NCI-H1048 (cell line): Measurements from ENCODE around the gene NLRP10.
A peak's percentile ranks its signal among the peaks of the same experiment; 100 is the strongest.
"Not testable (repeated sequence)": the region's sequence is repeated elsewhere in the genome, so short reads cannot be mapped to it uniquely, and the experiment has no call there.

Experiments
- DNase-seq: peaks from one replicate; lab custom pipeline; 2025; lab: John Stamatoyannopoulos, UW

Gene NLRP10, protein sequence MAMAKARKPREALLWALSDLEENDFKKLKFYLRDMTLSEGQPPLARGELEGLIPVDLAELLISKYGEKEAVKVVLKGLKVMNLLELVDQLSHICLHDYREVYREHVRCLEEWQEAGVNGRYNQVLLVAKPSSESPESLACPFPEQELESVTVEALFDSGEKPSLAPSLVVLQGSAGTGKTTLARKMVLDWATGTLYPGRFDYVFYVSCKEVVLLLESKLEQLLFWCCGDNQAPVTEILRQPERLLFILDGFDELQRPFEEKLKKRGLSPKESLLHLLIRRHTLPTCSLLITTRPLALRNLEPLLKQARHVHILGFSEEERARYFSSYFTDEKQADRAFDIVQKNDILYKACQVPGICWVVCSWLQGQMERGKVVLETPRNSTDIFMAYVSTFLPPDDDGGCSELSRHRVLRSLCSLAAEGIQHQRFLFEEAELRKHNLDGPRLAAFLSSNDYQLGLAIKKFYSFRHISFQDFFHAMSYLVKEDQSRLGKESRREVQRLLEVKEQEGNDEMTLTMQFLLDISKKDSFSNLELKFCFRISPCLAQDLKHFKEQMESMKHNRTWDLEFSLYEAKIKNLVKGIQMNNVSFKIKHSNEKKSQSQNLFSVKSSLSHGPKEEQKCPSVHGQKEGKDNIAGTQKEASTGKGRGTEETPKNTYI

DNA sequence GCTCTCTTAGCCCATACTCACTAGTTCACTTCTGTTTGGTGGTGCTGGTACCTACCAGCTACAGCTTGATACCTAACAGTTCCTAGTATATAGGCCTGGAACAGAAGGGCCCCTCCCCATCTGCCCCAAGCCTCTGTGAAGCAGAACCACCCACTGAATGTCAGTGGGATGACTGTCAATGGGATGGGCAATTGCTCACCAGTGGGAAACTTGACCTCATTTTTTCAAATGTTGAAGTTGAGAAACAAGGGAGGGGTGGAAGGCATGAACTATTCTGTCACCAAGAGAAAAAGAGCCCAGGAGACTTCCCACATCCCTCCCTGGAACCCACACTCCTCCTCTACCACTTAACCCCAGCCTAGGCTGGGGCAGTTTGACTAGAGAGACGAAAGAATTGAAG is at the start of gene NLRP10:
NLRP10 (minus strand) TSS at position 62 of the 400 bp plus-strand sequence. CDS start 1,952 bp downstream, outside the sequence.
- no peak for DNase-seq

DNA sequence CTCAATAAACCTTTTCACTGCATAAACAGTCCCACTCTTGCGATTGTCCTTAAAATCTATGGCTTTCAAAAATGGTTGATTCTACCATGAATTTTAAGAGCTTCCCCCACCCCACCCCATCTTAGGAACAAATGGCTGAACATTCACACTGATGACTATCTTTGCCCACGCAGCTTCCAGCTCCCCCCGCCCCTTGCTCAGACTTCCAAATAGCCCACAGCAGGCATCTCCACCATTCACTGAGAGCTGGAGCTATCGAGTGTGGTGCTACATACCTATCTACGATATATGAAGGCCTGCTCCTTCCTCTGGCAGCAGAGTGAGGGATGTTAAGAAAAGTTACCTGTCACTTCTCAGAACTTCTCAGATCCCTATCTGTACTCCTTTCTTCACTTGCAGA is 48.6 kb upstream of the NLRP10 start:
- DNase-seq = no peak

DNA sequence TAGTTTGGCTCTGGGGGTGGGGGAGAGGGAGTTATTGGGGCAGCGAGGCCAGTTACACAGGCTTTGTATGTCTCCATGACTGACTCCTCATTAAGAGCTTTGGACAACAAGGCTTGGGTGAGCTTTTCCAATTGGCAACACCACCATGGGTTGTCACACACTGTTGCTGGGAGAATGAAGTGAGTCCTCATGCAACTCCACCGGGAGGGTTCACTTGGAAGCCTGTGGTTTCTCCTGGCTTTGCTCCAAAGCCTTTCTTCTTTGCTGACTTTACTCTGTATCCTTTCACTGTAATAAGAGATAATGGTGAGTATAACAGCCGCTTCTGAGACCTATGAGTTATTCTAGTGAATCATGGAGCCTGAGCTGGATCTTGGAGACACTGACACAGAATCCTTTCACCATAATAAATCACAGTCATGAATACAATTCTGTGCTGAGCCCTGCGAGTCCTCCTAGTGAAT is 46.8 kb upstream of the NLRP10 start:
- DNase-seq = no peak

DNA sequence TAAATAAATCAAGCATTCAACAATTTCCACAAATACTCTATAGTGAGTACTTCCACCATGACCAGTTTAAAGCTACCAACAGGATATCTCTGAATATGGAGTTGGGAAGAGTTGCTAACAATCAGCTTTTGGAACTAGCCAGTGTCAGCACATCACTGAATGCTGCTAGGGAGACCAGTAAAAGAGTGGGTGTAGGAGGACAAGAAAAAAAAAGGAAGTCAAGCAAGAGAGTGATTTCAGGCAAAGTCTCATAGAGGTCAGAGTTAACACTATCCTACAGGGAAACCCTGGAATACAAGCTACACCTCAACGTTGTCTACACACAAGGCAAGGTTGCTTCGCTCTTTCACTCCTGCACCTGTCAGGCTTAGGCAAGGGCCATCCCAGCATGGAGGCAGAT is 46.1 kb upstream of the NLRP10 start:
- no peak for DNase-seq

DNA sequence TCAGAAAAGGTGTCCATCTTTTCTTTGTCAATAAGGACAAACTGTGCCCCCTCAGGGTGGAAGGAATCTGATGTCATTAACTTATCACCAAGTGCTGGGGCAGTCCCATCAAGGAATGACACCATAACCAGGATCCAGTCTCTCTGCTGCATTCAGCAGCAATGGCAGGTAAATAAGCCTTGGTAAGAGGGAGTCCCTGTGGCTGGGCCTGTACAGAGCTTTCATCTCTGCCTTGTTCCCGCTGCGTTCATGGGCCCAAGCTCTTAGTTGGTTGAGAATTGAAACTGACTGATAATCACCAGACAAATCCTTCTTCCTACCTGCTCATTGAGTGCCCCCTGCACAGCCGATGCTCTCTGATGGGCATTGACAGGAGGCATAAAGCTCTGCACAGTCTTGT is 44.6 kb upstream of the NLRP10 start:
- no peak for DNase-seq

DNA sequence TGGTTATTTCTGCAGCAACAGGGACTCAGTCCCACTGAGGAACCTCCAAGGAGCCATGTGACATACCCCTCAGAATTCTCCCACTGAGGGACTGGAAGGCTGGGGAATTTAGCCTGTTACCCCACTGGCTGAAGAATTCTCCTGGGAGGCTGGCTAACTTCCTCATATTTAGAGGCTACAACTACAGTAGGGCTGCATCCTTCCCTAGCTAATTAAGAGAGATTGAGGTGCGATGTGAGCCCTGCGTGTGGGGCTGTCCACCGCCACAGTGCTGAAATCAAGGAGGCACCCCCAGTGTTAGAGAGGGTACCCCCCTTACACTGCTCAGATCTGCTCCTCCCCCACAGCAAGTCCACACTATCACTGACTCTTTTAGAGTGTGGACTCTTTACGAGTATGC is 43.0 kb upstream of the NLRP10 start:
- no peak for DNase-seq

DNA sequence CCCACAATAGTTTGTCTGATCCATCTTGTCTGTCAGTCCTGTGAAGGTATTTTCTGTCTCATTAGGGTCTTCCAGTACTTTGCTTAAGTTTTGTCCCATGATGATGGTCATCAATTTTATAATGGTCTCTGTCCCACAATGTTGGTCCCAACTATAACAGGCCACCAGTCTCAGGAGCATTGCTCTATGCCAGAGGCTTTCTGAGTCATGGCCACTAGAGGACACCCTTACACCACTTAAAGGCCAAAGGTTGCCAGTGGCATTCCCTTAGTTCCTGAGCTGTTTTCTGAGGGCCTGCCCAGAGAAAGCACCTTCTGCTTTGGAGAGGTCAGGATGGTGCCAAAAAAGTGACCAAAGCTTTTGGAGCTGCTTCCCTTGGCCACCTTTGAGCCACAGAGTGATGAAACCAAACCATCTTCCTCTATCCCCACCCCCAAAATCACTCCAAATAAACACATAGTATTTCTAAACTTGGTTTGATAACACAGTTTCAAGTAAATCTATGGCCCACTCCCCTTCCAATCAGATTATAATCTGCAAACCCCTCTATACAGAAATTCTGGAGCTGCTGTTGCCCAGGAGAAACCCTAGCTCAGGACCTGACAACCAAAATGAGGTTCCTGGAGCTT is 41.2 kb upstream of the NLRP10 start:
- no peak for DNase-seq

DNA sequence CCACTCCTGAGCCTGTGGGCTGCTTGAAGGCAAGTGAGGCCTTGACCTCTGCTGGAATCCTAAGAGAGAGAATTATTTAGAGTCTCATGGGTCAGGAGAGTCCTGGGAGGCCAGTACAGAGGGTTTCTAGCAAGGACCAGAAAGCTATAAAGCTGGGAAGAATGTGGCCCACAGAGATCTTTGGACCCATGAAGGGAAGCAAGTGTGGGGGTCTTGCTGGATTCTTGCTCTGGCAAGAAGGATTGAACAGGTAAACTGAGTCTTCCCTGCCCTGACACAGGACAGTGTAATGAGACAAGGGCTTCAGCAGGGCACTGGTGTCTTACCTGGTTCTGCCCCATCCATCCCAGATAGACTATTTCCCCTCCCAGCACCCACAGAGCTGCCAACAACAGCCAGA is 40.3 kb upstream of the NLRP10 start:
- DNase-seq = no peak

DNA sequence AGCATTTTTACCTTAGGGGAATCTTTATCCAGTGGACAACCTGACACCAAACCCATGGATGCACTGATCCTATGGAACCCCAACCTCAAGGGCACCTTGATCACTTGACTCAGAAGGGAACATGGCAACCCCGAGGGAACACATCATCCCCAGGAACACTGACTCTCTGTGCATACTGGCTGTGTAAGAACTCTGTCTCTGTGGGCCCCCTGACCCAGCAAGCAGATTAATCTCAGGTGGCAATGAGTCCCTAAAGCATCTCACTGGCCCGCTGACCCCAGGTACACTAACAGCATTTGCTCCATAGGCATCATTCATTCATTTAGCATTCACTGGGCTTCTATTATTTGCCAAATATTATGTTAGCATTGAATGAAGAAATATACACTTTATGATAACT is 38.8 kb upstream of the NLRP10 start:
- DNase-seq = no peak

DNA sequence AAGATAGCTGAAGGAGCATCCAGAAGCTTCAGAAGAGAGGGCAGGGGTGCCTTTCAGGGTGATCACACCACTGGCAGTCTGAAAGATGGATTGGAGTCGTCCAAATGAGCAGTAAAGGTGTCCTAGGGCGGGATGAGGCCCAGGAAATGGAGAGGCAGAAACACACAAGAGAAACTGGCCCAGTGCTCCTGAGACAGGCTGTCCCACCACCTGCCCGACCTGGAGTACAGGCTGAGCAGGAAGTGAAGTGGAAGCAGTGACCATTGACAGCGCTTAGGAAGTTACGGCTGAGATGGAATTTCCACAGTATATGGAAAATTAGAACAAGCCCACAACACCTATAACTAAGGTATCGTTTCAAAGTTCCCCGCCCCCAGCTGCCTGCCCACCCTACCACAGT is 37.9 kb upstream of the NLRP10 start:
- no peak for DNase-seq

DNA sequence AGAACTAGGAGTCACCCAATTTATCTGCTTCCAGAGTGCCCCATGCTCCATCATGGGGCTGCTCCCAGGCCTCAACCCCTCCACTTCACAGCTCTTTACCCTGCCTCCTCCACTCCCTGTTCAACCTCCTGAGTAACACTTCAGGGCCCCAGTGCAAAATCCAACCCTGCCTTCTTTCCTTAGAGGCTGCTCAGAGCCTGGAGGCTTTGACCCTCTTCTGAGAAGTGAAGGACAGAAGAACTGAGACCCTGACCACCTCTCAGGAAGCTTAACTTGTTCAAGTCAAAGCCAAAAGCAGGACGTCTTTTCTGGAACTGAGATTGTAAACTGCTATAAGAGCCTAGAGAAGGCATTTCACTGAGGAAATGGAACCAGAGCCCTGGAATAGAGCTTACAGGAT is 37.4 kb upstream of the NLRP10 start:
- DNase-seq = no peak

DNA sequence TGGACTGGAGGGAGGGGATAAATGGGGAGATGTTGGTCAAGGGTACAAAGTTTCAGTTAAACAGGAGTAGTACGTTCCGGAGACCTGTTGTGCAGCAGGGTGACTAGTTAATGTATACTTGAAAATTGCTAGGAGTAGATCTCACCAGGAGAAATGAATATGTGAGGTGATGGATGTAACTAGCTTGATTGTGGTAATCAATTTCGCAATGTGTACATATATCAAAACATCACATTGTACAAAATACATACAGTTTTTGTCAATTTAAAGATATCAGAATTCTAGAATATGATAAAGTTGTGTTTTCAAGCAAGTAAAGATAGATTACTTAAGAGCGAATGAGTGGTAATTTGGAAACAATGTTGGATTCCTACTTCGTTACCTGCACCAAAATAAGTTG is 35.1 kb upstream of the NLRP10 start:
- no peak for DNase-seq

DNA sequence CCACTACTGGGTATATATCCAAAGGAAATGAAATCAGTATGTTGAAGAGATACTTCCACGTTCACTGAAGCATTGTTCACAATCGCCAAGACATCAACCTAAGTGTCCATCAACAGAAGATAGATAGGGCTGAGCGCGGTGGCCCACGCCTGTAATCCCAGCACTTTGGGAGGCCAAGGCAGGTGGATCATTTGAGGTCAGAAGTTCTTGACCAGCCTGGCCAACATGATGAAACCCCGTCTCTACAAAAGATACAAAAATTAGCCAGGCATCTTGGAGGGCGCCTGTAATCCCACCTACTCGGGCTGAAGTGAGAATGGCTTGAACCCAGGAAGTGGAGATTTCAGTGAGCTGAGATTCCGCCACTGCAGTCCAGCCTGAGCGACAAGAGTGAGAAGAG is 34.5 kb upstream of the NLRP10 start:
- no peak for DNase-seq

DNA sequence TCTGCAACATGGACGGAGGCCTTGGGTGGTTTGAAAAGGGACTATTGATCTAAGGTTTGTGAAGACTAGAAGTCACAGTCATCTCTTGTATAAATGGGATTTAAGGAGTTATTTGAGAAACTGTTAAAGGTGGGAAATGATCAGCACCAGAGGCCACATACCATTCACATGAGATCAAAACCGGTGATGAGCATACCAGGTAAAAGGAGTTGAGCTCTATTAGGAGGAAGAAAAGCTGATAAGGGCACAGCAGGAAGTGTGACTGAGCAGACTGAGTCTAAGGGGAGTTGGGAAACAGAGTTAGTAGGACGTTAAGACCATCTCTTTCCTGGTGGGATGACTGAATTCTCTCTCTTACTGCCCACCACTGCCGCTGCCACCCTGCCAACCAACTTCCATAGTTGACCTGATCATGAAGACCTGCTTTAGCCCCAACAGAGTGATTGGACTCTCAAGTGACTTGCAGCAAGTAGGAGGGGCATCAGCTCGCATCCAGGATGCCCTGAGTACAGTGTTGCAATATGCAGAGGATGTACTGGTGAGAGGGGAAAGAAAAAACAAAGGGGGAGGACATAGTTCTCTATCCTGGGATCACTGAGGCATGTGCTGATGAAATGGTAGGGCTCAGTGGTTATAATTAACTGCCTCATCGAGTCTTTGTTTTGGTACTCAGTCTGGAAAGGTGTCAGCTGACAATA is 29.5 kb upstream of the NLRP10 start:
- DNase-seq = no peak

DNA sequence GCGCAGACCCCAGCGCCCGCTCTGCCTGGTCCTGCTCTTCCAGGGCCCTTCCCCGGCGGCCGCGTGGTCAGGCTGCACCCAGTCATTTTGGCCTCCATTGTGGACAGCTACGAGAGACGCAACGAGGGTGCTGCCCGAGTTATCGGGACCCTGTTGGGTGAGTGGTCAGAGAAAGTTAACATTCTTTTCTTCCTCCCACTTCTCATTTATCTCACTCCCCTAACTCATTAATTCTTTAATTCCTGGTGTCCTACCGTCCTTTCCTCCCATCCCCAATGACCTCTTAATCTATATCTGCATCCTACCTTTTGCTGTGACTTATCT is 22.3 kb upstream of the NLRP10 start:
- DNase-seq = not testable (repeated sequence)

DNA sequence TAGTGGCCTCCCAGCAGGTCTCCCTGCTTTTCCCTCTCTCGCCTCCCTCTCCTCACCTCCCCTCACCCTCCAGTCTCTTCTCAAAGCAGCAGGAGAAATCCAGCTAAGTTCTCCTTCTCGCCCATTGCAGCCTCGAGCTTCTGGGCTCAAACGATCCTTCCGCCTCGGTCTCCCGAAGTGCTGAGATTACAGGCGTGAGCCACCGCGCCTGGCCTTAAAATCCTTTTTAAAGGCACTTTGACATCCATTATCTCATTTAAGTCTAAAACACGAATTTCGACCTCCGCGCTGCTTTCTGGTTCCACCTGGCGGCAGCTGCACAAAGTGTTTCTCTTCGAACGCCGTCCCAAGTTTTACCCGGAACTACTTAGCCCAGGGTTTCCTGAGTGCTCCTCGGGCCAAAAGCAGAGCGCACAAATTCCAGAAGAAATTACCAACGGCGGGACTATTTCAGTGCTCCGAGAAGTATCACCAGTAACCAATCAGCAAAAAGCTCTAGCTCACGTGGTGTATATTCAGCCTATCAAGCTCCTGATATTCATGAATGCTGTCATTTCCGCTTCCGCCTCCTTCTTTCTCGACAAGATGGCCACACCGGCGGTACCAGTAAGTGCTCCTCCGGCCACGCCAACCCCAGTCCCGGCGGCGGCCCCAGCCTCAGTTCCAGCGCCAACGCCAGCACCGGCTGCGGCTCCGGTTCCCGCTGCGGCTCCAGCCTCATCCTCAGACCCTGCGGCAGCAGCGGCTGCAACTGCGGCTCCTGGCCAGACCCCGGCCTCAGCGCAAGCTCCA is 21.7 kb upstream of the NLRP10 start, which contains the start of gene EIF3F:
EIF3F (plus strand) TSS at position 570 of the 792 bp plus-strand sequence; CDS start at position 586, 16 bp downstream.
- peak; percentile 97 for DNase-seq

DNA sequence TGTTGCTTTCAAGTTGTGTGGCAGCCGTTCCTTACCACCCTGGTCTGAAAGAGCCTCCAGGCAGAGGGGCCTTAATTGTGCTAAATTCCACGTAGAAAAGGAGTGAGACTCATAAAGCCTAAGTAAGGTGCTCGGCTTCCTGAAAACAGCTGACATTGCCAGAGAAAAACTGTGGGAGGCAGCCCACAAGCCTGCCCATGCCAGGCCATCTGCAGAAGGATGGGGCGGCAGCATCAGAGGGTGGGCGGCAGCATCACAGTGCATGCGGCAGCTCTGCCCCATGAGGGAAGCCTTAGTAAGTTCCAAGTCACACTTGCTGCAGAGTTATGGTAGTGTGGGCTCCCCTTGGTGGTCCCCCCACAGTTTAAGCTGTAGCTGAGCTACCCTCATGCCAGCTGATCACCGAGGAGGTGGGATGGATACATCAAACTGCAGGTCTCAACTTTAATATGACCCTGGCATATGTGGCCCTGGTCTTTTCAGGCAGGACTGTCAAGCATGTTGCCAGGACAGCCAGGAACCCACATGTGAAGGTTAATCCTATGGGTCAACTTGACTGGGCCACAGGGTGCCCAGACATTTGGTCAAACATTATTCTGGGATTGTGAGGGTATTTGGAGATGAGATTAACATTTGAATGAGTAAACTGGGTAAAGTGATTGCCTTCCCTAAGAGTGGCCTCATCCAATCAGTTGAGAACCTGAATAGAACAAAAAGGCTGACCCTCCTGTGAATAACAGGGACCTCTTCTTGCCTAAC is 18.8 kb upstream of the NLRP10 start:
- DNase-seq = no peak

DNA sequence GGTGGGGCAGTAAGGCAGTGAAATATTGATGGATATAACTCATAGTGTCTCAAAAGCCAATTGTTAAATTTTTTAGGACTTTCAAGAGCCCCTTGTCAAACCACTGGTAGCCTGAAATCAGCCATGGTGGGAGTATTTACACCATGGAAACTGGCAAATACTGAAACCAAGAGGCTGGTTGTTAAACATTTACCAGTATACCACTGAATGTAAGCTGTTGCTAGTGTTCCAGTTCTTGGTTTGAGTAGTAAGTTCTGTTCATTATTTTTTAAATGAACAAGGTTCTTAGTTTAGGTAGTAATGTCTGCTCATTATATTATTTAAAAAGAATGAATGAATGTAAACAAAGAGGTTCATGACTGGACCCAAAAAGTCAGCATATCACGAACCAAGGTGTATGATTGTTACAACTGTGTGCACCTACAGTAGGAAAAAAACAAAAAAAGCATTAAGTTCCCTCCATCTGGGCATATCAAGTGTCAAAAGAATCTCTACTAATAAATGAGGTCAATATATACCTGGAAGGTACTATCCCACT is 17.4 kb upstream of the NLRP10 start:
- DNase-seq = no peak

DNA sequence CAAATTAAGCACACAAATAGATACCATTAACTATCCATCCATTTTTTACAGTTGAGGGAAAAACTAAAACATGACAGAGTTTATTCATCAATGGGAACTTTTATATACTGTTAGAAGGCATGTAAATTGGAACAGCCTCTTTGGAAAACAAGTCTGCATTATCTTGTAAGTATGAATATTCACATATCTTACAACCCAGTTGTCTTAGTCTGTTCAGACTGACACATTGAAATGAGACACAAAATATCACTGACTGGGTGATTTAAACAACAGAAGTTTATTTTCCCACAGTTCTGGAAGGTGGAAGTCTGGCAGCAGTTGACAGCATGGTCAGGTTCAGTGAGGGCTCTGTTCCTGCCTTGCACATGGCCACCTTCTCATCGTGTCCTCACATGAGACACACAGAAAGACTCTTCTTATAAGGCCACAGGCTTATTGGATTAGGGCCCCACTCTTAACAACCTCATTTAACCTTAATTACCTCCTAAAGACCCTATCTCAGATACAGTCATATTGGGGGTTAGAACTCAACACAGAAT is 16.4 kb upstream of the NLRP10 start:
- DNase-seq = no peak

DNA sequence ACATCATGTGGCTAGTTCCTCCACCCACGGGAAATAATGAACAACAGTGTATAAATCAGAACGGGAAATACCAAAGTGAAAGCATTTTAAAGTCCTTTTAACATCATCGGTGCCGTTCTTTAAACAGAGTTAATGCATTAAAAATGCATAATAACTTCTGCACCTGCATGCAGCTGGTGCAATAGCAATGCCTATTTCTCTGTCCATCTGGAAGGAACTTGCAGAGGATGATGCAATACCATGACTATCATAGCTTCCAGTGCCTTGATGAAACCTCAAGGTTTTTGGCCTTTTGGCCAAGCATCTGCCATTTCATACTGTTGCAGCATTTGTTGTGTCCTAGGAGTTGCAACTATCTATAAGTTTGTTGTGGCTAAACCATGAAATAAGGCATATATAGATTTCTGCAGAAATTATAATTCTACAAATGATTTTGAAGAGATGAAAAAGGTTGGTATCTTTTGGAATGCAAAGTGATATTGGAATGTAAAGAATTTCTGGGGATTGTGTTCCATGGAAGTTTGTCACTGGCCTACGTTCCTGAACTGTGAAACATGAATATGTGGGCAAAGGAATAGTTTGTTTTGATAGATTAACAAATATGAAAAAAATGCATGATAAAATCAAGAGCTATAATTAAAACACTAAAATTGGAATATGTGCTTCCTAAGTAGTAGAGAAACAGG is 12.1 kb upstream of the NLRP10 start:
- DNase-seq = no peak
